ENCODE measurements around the gene ACSM2B.

DNA sequence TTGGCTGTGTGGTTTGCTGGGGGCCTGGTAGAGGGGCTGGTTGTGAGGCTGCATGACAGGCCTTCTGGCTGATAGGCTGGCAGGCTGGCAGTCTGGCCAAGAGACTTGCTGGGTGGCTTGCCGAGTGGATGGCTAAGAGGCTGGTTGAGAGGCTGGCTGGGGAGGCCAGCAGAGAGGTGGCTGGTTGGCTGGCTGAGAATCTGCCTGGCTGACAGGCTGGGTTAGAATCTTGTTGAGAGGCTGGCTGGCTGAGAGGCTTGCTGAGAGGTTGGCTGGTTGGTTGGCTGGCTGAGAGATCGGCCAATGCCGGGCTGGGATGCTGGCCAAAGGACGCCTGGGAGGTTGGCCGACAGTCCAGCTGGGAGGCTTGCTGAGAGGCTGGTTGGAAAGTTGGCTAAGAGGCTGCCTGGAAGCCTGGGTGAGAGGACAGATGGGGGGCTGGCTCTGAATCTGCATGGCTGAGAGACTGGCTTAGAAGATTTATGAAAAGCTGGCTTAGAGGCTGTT is 35.9 kb upstream of the ACSM2B start:
- TF ChIP-seq POLR2A (IDR thresholded peaks at IDR 0.05; ENCODE audit: low read length): no peak
- TF ChIP-seq GATA1 (IDR thresholded peaks at IDR 0.05; ENCODE audit: low read depth, low read length): no peak
